Measurements from ENCODE around the gene OSBP2.
A peak's percentile ranks its signal among the peaks of the same experiment; 100 is the strongest.

The OSBP2 gene

DNA sequence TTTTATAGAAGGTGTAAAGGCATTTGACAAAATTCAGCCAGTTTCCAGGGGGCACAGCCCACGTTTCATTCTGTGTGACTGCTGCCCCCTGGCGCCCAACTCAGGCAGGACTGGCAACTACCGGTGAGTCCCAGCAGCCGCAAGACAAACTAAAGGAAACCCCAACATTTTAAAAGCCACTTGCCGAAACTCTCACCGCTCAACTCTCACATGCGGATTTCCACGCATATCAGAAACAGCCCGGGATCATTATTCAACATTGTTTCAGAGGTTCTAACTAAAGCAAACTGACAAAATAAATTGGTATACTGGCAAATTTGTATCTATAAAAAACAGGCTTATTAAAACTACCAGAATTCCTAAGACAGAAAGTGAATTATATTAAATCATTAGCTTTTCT, 225.7 kb downstream of the OSBP2 start:
- no peak overlapping the region for H2AFZ ChIP-seq (ENCODE audit: insufficient read depth, low read length, poor library complexity)
- no peaks in the 10 kb centered on the region for H3K4me1 ChIP-seq (ENCODE audit: control insufficient read depth in 1 of 2, insufficient read depth in 2 of 2, low read length in 2 of 2)
- peaks cover 10 to 19% of the 10 kb centered on the region in 2 experiments for H3K36me3 ChIP-seq (ENCODE audit: control insufficient read depth in 1 of 2, insufficient read depth in 2 of 2, low read length in 2 of 2)
- H3K27ac ChIP-seq (ENCODE audit: low read depth, low read length) = no peak overlapping the region
- no peak overlapping the region for H3K4ac ChIP-seq (ENCODE audit: low read depth, low read length)
- H3K23ac ChIP-seq (ENCODE audit: low read length) = no peak overlapping the region
- no peak overlapping the region for H3K4me3 ChIP-seq (ENCODE audit: low read depth, low read length)
- H3K14ac ChIP-seq (ENCODE audit: low read length) = no peak overlapping the region
- no peak overlapping the region for H2AK5ac ChIP-seq (ENCODE audit: low read length)
- no CpG with 5 or more reads among the region's 9 CpGs for WGBS (ENCODE audit: extremely low coverage, insufficient coverage, insufficient read length)
- no peak overlapping the region for H4K91ac ChIP-seq (ENCODE audit: low read depth, low read length)
- H2BK120ac ChIP-seq (ENCODE audit: insufficient read depth, low read length, poor library complexity) = no peak overlapping the region
- H2BK12ac ChIP-seq (ENCODE audit: low read length) = no peak overlapping the region
- H3K9ac ChIP-seq (ENCODE audit: low read length) = no peak overlapping the region
- no peak overlapping the region for H3K4me2 ChIP-seq (ENCODE audit: low read length)
- no peaks in the 10 kb centered on the region for H3K27me3 ChIP-seq (ENCODE audit: insufficient read depth, low read length)
- no peak overlapping the region for H4K8ac ChIP-seq (ENCODE audit: low read depth, low read length)
- H3K79me1 ChIP-seq (ENCODE audit: low read length) = no peaks in the 10 kb centered on the region
- H4K12ac ChIP-seq (ENCODE audit: low read depth, low read length) = no peak overlapping the region
- H3K18ac ChIP-seq (ENCODE audit: low read length) = no peak overlapping the region
- H3K9me3 ChIP-seq (ENCODE audit: insufficient read depth, low read depth, low read length) = peaks cover 3% of the 10 kb centered on the region
- no peaks in the 10 kb centered on the region for H3K79me2 ChIP-seq (ENCODE audit: control insufficient read depth, insufficient read depth, low read length, poor library complexity)
- H2BK5ac ChIP-seq (ENCODE audit: low read depth, low read length, poor library complexity) = no peak overlapping the region
- peak; percentile 18 to 75 for DNase-seq

DNA sequence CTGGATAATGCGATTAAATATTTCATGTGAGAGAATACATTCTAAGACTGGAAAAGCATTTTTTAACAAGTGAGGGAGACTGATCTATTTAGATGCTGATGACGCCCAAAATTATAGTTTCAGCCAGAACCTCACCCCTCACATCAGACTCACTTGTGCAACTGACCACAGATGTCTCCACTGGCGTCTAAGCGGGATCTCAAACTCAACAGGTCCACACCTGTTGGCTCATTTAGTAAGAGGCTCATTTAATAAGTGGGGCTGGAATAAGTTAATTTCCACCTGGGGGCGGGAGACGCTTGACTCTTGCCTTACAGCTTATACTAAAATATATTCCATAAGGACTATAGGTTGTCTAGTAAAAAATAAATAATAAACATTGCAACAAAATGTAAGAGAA, 226.4 kb downstream of the OSBP2 start:
- H3K27me3 ChIP-seq (ENCODE audit: insufficient read depth, low read length) = no peaks in the 10 kb centered on the region
- no peak overlapping the region for H2BK120ac ChIP-seq (ENCODE audit: insufficient read depth, low read length, poor library complexity)
- H3K9ac ChIP-seq (ENCODE audit: low read length) = no peak overlapping the region
- no CpG with 5 or more reads among the region's 6 CpGs for WGBS (ENCODE audit: extremely low coverage, insufficient coverage, insufficient read length)
- H2AK5ac ChIP-seq (ENCODE audit: low read length) = no peak overlapping the region
- H3K79me2 ChIP-seq (ENCODE audit: control insufficient read depth, insufficient read depth, low read length, poor library complexity) = no peaks in the 10 kb centered on the region
- H3K18ac ChIP-seq (ENCODE audit: low read length) = no peak overlapping the region
- no peak overlapping the region for H3K4me2 ChIP-seq (ENCODE audit: low read length)
- H4K91ac ChIP-seq (ENCODE audit: low read depth, low read length) = no peak overlapping the region
- no peaks in the 10 kb centered on the region for H3K79me1 ChIP-seq (ENCODE audit: low read length)
- H3K9me3 ChIP-seq (ENCODE audit: insufficient read depth, low read depth, low read length) = peaks cover 3% of the 10 kb centered on the region
- H4K8ac ChIP-seq (ENCODE audit: low read depth, low read length) = no peak overlapping the region
- H3K4me1 ChIP-seq (ENCODE audit: control insufficient read depth in 1 of 2, insufficient read depth in 2 of 2, low read length in 2 of 2) = no peaks in the 10 kb centered on the region
- peaks cover 16 to 26% of the 10 kb centered on the region in 2 experiments for H3K36me3 ChIP-seq (ENCODE audit: control insufficient read depth in 1 of 2, insufficient read depth in 2 of 2, low read length in 2 of 2)
- H3K14ac ChIP-seq (ENCODE audit: low read length) = no peak overlapping the region
- no peak overlapping the region for H2AFZ ChIP-seq (ENCODE audit: insufficient read depth, low read length, poor library complexity)
- no peak overlapping the region for H3K23ac ChIP-seq (ENCODE audit: low read length)
- H3K4me3 ChIP-seq (ENCODE audit: low read depth, low read length) = no peak overlapping the region
- H2BK5ac ChIP-seq (ENCODE audit: low read depth, low read length, poor library complexity) = no peak overlapping the region
- no peak overlapping the region for H3K27ac ChIP-seq (ENCODE audit: low read depth, low read length)
- peak in 1 of 2 donors; percentile 2 for DNase-seq
- H3K4ac ChIP-seq (ENCODE audit: low read depth, low read length) = no peak overlapping the region
- H4K12ac ChIP-seq (ENCODE audit: low read depth, low read length) = no peak overlapping the region
- no peak overlapping the region for H2BK12ac ChIP-seq (ENCODE audit: low read length)

DNA sequence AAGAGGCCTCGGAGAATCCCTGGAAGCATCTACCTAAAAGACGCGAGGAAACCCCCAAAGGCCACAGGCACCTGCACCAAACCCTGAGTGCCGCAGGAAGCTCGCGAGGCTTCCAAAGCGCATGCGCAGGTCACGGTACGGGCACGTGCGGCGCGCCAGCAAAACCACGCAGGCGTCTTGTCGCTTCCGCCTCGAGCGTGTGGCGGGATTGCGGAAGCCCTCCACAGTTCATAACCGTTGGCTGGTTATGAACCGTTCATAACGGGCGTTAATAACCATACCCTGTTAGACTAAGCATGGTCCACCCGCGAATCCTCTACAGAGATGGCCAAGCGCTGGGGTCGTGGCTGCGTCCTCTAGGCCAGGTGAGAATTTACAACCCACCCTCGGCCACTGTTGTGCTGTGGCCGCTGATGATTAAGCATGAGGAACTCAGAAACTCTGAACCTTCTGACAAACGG, 227.5 kb downstream of the OSBP2 start:
- H3K9me3 ChIP-seq (ENCODE audit: insufficient read depth, low read depth, low read length) = peaks cover 3% of the 10 kb centered on the region
- no CpG with 5 or more reads among the region's 34 CpGs for WGBS (ENCODE audit: extremely low coverage, insufficient coverage, insufficient read length)
- no peak overlapping the region for H3K27ac ChIP-seq (ENCODE audit: low read depth, low read length)
- H3K36me3 ChIP-seq (ENCODE audit: control insufficient read depth in 1 of 2, insufficient read depth in 2 of 2, low read length in 2 of 2) = peaks cover 25 to 35% of the 10 kb centered on the region in 2 experiments
- peak; percentile 61 to 87 for DNase-seq
- no peak overlapping the region for H2BK12ac ChIP-seq (ENCODE audit: low read length)
- no peaks in the 10 kb centered on the region for H3K79me2 ChIP-seq (ENCODE audit: control insufficient read depth, insufficient read depth, low read length, poor library complexity)
- H3K23ac ChIP-seq (ENCODE audit: low read length) = no peak overlapping the region
- no peak overlapping the region for H4K12ac ChIP-seq (ENCODE audit: low read depth, low read length)
- no peak overlapping the region for H3K9ac ChIP-seq (ENCODE audit: low read length)
- no peaks in the 10 kb centered on the region for H3K4me1 ChIP-seq (ENCODE audit: control insufficient read depth in 1 of 2, insufficient read depth in 2 of 2, low read length in 2 of 2)
- H3K4me3 ChIP-seq (ENCODE audit: low read depth, low read length) = no peak overlapping the region
- no peak overlapping the region for H3K14ac ChIP-seq (ENCODE audit: low read length)
- no peak overlapping the region for H3K18ac ChIP-seq (ENCODE audit: low read length)
- H2AK5ac ChIP-seq (ENCODE audit: low read length) = no peak overlapping the region
- no peak overlapping the region for H4K8ac ChIP-seq (ENCODE audit: low read depth, low read length)
- no peak overlapping the region for H4K91ac ChIP-seq (ENCODE audit: low read depth, low read length)
- no peaks in the 10 kb centered on the region for H3K27me3 ChIP-seq (ENCODE audit: insufficient read depth, low read length)
- no peak overlapping the region for H2AFZ ChIP-seq (ENCODE audit: insufficient read depth, low read length, poor library complexity)
- no peak overlapping the region for H2BK5ac ChIP-seq (ENCODE audit: low read depth, low read length, poor library complexity)
- H2BK120ac ChIP-seq (ENCODE audit: insufficient read depth, low read length, poor library complexity) = no peak overlapping the region
- H3K4me2 ChIP-seq (ENCODE audit: low read length) = no peak overlapping the region
- H3K79me1 ChIP-seq (ENCODE audit: low read length) = no peaks in the 10 kb centered on the region
- no peak overlapping the region for H3K4ac ChIP-seq (ENCODE audit: low read depth, low read length)

DNA sequence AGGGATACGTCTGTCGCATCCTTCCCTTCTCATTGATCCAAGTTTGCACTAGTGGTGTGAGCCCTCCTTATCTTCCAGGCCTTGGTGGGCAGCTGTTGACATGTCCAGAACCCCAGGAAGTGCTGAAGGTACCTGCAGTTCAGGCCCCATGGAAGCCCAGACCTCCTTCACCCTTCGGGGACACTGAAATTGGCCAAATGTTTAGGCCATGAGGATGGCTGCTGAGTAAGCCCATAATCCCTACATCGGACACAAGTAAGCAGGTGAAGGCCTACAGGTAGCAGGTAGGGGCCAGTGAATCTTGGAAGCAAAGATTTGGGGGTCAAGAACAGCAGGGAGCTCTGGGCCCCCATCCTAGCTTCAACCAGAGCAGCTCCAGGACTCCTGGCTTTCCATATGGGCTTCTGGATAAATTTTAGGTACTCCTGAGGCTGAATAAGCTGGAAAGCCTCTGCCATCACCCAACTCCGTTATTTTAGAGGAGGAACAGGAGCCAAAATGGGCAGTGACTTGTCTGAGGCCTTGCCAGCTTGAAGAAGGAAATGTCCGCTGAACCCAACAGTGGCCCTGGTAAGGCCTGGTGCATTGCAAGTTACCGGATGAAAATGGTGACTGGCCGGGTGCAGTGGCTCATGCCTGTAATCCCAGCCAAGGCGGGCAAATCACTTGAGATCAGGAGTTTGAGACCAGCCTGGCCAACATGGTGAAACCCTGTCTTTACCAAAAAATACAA, 228.7 kb downstream of the OSBP2 start:
- Histone ChIP-seq H2BK5ac (ENCODE audit: low read depth, low read length, poor library complexity) (no peak overlapping the region), H3K36me3 (ENCODE audit: control insufficient read depth in 1 of 2, insufficient read depth in 2 of 2, low read length in 2 of 2) (peaks cover 37 to 46% of the 10 kb centered on the region in 2 experiments), H3K4me3 (ENCODE audit: low read depth, low read length) (no peak overlapping the region), H4K12ac (ENCODE audit: low read depth, low read length) (no peak overlapping the region), H3K4me2 (ENCODE audit: low read length) (no peak overlapping the region), H2AK5ac (ENCODE audit: low read length) (no peak overlapping the region), H3K18ac (ENCODE audit: low read length) (no peak overlapping the region), H2BK12ac (ENCODE audit: low read length) (no peak overlapping the region), H3K4ac (ENCODE audit: low read depth, low read length) (no peak overlapping the region), H4K8ac (ENCODE audit: low read depth, low read length) (no peak overlapping the region), H2AFZ (ENCODE audit: insufficient read depth, low read length, poor library complexity) (no peak overlapping the region), H3K4me1 (ENCODE audit: control insufficient read depth in 1 of 2, insufficient read depth in 2 of 2, low read length in 2 of 2) (no peaks in the 10 kb centered on the region), H3K23ac (ENCODE audit: low read length) (no peak overlapping the region), H3K27me3 (ENCODE audit: insufficient read depth, low read length) (no peaks in the 10 kb centered on the region), H3K9ac (ENCODE audit: low read length) (no peak overlapping the region), H3K14ac (ENCODE audit: low read length) (no peak overlapping the region), H3K79me1 (ENCODE audit: low read length) (no peaks in the 10 kb centered on the region), H4K91ac (ENCODE audit: low read depth, low read length) (no peak overlapping the region), H3K79me2 (ENCODE audit: control insufficient read depth, insufficient read depth, low read length, poor library complexity) (no peaks in the 10 kb centered on the region), H2BK120ac (ENCODE audit: insufficient read depth, low read length, poor library complexity) (no peak overlapping the region), H3K9me3 (ENCODE audit: insufficient read depth, low read depth, low read length) (peaks cover 3% of the 10 kb centered on the region), H3K27ac (ENCODE audit: low read depth, low read length) (no peak overlapping the region)
- DNase-seq = no peak
- no CpG with 5 or more reads among the region's 9 CpGs for WGBS (ENCODE audit: extremely low coverage, insufficient coverage, insufficient read length)
